H1 (cell line): ENCODE measurements around the gene DLST. TPM values are rescaled to one million over a fixed set of nuclear protein-coding genes. Genes with fewer than 3 reads are reported as not detected.

ENCODE experiments used
- CTCF ChIA-PET: fragments of 300-600 bp; sonication (Branson Sonifier 250); formaldehyde crosslinking; loops from one replicate; lab custom pipeline; 2021; ENCODE audit not compliant: partially characterized antibody; lab: Charles Lee
- POLR2A ChIA-PET: fragments of 300-600 bp; sonication (Branson Sonifier 250); formaldehyde crosslinking; loops from one replicate; lab custom pipeline; 2021; ENCODE audit warnings: inconsistent platforms; ENCODE audit not compliant: partially characterized antibody; lab: Charles Lee
- DNase-seq, 2 experiments: peaks; one replicate each; pipeline versions ENCODE4 v3.0.0 to v3.0.0-alpha.2; 2010 to 2022; ENCODE audit warnings: low spot score in 2 of 2, low read depth in 1 of 2, mixed read lengths in 1 of 2
- FAIRE-seq: peaks from 2 replicates; lab custom pipeline; 2011; peaks lifted over from hg19 to GRCh38; lab: Jason Lieb, UNC
- H2AFZ ChIP-seq: 2 replicates; pipeline ENCODE4 v1.8.1; 2012; ENCODE audit warnings: low read length, inconsistent platforms
- H2AK5ac ChIP-seq: 2 replicates; pipeline ENCODE4 v1.6.1; 2013; ENCODE audit warnings: low read depth, low read length
- H2BK120ac ChIP-seq: replicated peaks from 2 replicates; pipeline ENCODE3; 2013; ENCODE audit warnings: low read depth, low read length, inconsistent platforms
- H2BK12ac ChIP-seq: 2 replicates; pipeline ENCODE4 v1.6.1; 2013; ENCODE audit warnings: low read depth, low read length
- H2BK15ac ChIP-seq: 2 replicates; pipeline ENCODE4 v1.6.1; 2013; ENCODE audit warnings: low read length
- H2BK20ac ChIP-seq: 2 replicates; pipeline ENCODE4 v1.6.1; 2013; ENCODE audit warnings: low read length
- H2BK5ac ChIP-seq: 2 replicates; pipeline ENCODE4 v1.6.1; 2013; ENCODE audit warnings: low read depth, low read length
- H3K14ac ChIP-seq: 2 replicates; pipeline ENCODE4 v1.6.1; 2013; ENCODE audit warnings: inconsistent platforms; ENCODE audit not compliant: insufficient read length
- H3K18ac ChIP-seq: 2 replicates; pipeline ENCODE4 v1.6.1; 2013; ENCODE audit warnings: low read length; ENCODE audit errors: extremely low read depth
- H3K23ac ChIP-seq: 2 replicates; pipeline ENCODE4 v1.6.1; 2013; ENCODE audit warnings: inconsistent platforms; ENCODE audit not compliant: insufficient read length
- H3K23me2 ChIP-seq: 2 replicates; pipeline ENCODE4 v1.6.1; 2013; ENCODE audit warnings: low read depth, low read length
- H3K27ac ChIP-seq: 2 replicates; pipeline ENCODE4 v1.6.1; 2011; ENCODE audit warnings: low read depth, low read length, inconsistent platforms
- H3K27me3 ChIP-seq, 4 experiments: replicated peaks in 1 of 4; 1 replicate in 1 of 4; 2 replicates in 3 of 4; pipeline versions ENCODE4 v1.6.1 to v1.8.1; 2011 to 2013; ENCODE audit warnings: low read length in 3 of 4, mild to moderate bottlenecking in 3 of 4, inconsistent platforms in 2 of 4, mixed read lengths in 2 of 4, moderate library complexity in 1 of 4; ENCODE audit not compliant: control insufficient read depth in 3 of 4, insufficient read depth in 3 of 4; ENCODE audit errors: extremely low read depth in 1 of 4
- H3K36me3 ChIP-seq, 4 experiments: 2 replicates each; pipeline versions ENCODE4 v1.6.1 to v1.8.1; 2011 to 2013; ENCODE audit warnings: mild to moderate bottlenecking in 4 of 4, low read length in 3 of 4, moderate library complexity in 2 of 4, control low read depth in 1 of 4, inconsistent platforms in 1 of 4; ENCODE audit not compliant: insufficient read depth in 4 of 4, control insufficient read depth in 2 of 4
- H3K4ac ChIP-seq: replicated peaks from 2 replicates; pipeline ENCODE3; 2013; ENCODE audit warnings: low read length, low read depth, mixed read lengths, inconsistent platforms; ENCODE audit not compliant: insufficient read length
- H3K4me1 ChIP-seq, 4 experiments: replicated peaks in 1 of 4; 1 replicate in 1 of 4; 2 replicates in 3 of 4; pipeline versions ENCODE4 v1.6.1 to v1.8.1; 2011 to 2013; ENCODE audit warnings: low read length in 3 of 4, inconsistent platforms in 2 of 4, mixed read lengths in 1 of 4; ENCODE audit not compliant: insufficient read depth in 4 of 4, control insufficient read depth in 3 of 4
- H3K4me2 ChIP-seq, 2 experiments: 2 replicates each; pipeline versions ENCODE4 v1.6.1 to v1.8.1; 2011 to 2013; ENCODE audit warnings: low read depth in 2 of 2, low read length in 2 of 2, control low read depth in 1 of 2, inconsistent platforms in 1 of 2, mild to moderate bottlenecking in 1 of 2; ENCODE audit not compliant: insufficient read depth in 1 of 2
- H3K4me3 ChIP-seq, 4 experiments: fragments of 200-600, 300-600 bp in 1 of 4; sonication (generic), shearing (Covaris generic), sonication (Bioruptor Twin) in 1 of 4; 2 replicates each; pipeline versions ENCODE4 v1.5.1 to v1.8.1; 2011 to 2016; ENCODE audit warnings: low read length in 4 of 4, low read depth in 3 of 4, control low read depth in 2 of 4, inconsistent platforms in 2 of 4, mild to moderate bottlenecking in 2 of 4, mixed read lengths in 1 of 4, moderate library complexity in 1 of 4; ENCODE audit not compliant: insufficient read depth in 2 of 4; ENCODE audit errors: extremely low read depth in 1 of 4
- H3K56ac ChIP-seq: replicated peaks from 2 replicates; pipeline ENCODE3; 2013; ENCODE audit warnings: low read depth, mild to moderate bottlenecking, mixed read lengths, low read length, inconsistent platforms; ENCODE audit not compliant: insufficient read length
- H3K79me1 ChIP-seq: 2 replicates; pipeline ENCODE4 v1.6.1; 2013; ENCODE audit warnings: low read depth, low read length, control low read depth
- H3K79me2 ChIP-seq, 2 experiments: 2 replicates each; pipeline versions ENCODE4 v1.6.1 to v1.8.1; 2012 to 2013; ENCODE audit warnings: low read length in 2 of 2, mild to moderate bottlenecking in 2 of 2, inconsistent platforms in 1 of 2; ENCODE audit not compliant: insufficient read depth in 2 of 2, control insufficient read depth in 1 of 2
- H3K9ac ChIP-seq, 4 experiments: replicated peaks in 1 of 4; 1 replicate in 1 of 4; 2 replicates in 3 of 4; pipeline versions ENCODE4 v1.6.1 to v1.8.1; 2011 to 2013; ENCODE audit warnings: low read depth in 3 of 4, low read length in 3 of 4, control low read depth in 2 of 4, mild to moderate bottlenecking in 2 of 4, moderate library complexity in 2 of 4, inconsistent platforms in 1 of 4; ENCODE audit errors: extremely low read depth in 1 of 4
- H3K9me3 ChIP-seq, 2 experiments: 2 replicates each; pipeline versions ENCODE4 v1.6.1 to v1.8.1; 2012 to 2013; ENCODE audit warnings: mild to moderate bottlenecking in 2 of 2, moderate library complexity in 2 of 2, control low read depth in 1 of 2, inconsistent platforms in 1 of 2, low read depth in 1 of 2, low read length in 1 of 2, mixed read lengths in 1 of 2; ENCODE audit not compliant: insufficient read depth in 2 of 2
- H4K20me1 ChIP-seq, 2 experiments: replicated peaks in 1 of 2; 2 replicates each; pipeline versions ENCODE3 to v1.8.1; 2011 to 2013; ENCODE audit warnings: inconsistent platforms in 2 of 2, low read length in 2 of 2, mild to moderate bottlenecking in 1 of 2; ENCODE audit not compliant: insufficient read depth in 2 of 2, control insufficient read depth in 1 of 2
- H4K5ac ChIP-seq: 2 replicates; pipeline ENCODE4 v1.6.1; 2013; ENCODE audit warnings: low read length, low read depth, mixed read lengths, inconsistent platforms; ENCODE audit not compliant: insufficient read length
- H4K8ac ChIP-seq: 2 replicates; pipeline ENCODE4 v1.8.0; 2013; ENCODE audit warnings: mild to moderate bottlenecking, moderate library complexity, low read length, inconsistent platforms; ENCODE audit not compliant: insufficient read depth; ENCODE audit errors: extremely low read depth
- H4K91ac ChIP-seq: replicated peaks from 2 replicates; pipeline ENCODE3; 2013; ENCODE audit warnings: low read length, mixed read lengths, inconsistent platforms; ENCODE audit not compliant: insufficient read length
- BRCA1 ChIP-seq: IDR thresholded peaks from 2 replicates; pipeline ENCODE4 v1.6.1; 2012; ENCODE audit warnings: low read depth, low read length, improper control_type of control experiment
- CTBP2 ChIP-seq: IDR thresholded peaks from 2 replicates; pipeline ENCODE4 v1.7.0; 2011; ENCODE audit warnings: borderline replicate concordance, mild to moderate bottlenecking, moderate library complexity, mixed read lengths, low read length; ENCODE audit not compliant: insufficient read depth, insufficient read length
- EGR1 ChIP-seq: IDR thresholded peaks from 2 replicates; pipeline ENCODE4 v1.6.1; 2011; ENCODE audit warnings: low read depth, low read length, borderline replicate concordance
- HDAC2 ChIP-seq, 2 experiments: fragments of 300-600 bp in 1 of 2; sonication (generic) in 1 of 2; IDR thresholded peaks; 2 replicates each; pipeline ENCODE4 v1.6.1; 2011 to 2012; ENCODE audit warnings: low read depth in 2 of 2, low read length in 2 of 2, mild to moderate bottlenecking in 2 of 2, moderate library complexity in 2 of 2, borderline replicate concordance in 1 of 2, inconsistent platforms in 1 of 2
- HDAC6 ChIP-seq: IDR thresholded peaks from one replicate; pipeline ENCODE4 v1.7.1; 2012; ENCODE audit warnings: low read depth, mild to moderate bottlenecking, inconsistent platforms, low read length, moderate library complexity
- KDM4A ChIP-seq: IDR thresholded peaks from one replicate; pipeline ENCODE4 v1.7.1; 2012; ENCODE audit warnings: low read depth, mild to moderate bottlenecking, moderate library complexity, low read length, inconsistent platforms; ENCODE audit not compliant: severe bottlenecking
- MAX ChIP-seq: IDR thresholded peaks from 2 replicates; pipeline ENCODE4 v1.6.1; 2012; ENCODE audit warnings: inconsistent platforms
- NRF1 ChIP-seq: IDR thresholded peaks from 2 replicates; pipeline ENCODE4 v1.6.1; 2011; ENCODE audit warnings: mild to moderate bottlenecking, low read depth, low read length, improper control_type of control experiment
- RFX5 ChIP-seq: IDR thresholded peaks from 2 replicates; pipeline ENCODE4 v1.6.1; 2011; ENCODE audit warnings: low read depth, low read length, improper control_type of control experiment, borderline replicate concordance
- RXRA ChIP-seq: IDR thresholded peaks from 2 replicates; pipeline ENCODE4 v1.6.1; 2011; ENCODE audit warnings: low read depth, mild to moderate bottlenecking, low read length, moderate library complexity; ENCODE audit not compliant: insufficient read depth
- SIX5 ChIP-seq: IDR thresholded peaks from 2 replicates; pipeline ENCODE4 v1.6.1; 2011; ENCODE audit warnings: mild to moderate bottlenecking, low read depth, low read length
- SRF ChIP-seq: IDR thresholded peaks from 2 replicates; pipeline ENCODE4 v1.6.1; 2011; ENCODE audit warnings: mild to moderate bottlenecking, low read depth, low read length, moderate library complexity
- TAF1 ChIP-seq: IDR thresholded peaks from 2 replicates; pipeline ENCODE4 v1.6.1; 2011; ENCODE audit warnings: mild to moderate bottlenecking, low read depth, low read length
- TCF12 ChIP-seq: IDR thresholded peaks from 2 replicates; pipeline ENCODE4 v1.6.1; 2011; ENCODE audit warnings: low read depth, mild to moderate bottlenecking, low read length
- WGBS, 2 experiments: shearing (Covaris generic) in 1 of 2; methylation state at CpG; one replicate each; pipeline versions ENCODE4 v1.1.6 to v1.1.7; 2013 to 2015; ENCODE audit warnings: low lambda C conversion rate in 2 of 2, mixed read lengths in 2 of 2, inconsistent platforms in 1 of 2, low coverage in 1 of 2, missing lambda C conversion rate in 1 of 2; ENCODE audit not compliant: insufficient replicate concordance in 2 of 2, insufficient coverage in 1 of 2, insufficient read length in 1 of 2; ENCODE audit errors: extremely low coverage in 1 of 2, missing lambda C conversion rate in 1 of 2; 5-methylcytosine and 5-hydroxymethylcytosine counted together
- polyA plus RNA-seq, 7 experiments: library from polyadenylated mRNA; depleted of rRNA in 3 of 7; stranded (reverse) in 5 of 7; unstranded in 2 of 7; fragments of >200 nt in 5 of 7; fragments of 200-250 nt in 2 of 7; gene quantifications; 1 replicate in 5 of 7; 2 replicates in 1 of 7; 4 replicates in 1 of 7; pipeline versions ENCODE4 v1.2.1 to v1.2.3, GENCODE V29; 2011 to 2013; ENCODE audit warnings: missing spikeins in 2 of 7, mixed read lengths in 2 of 7
- total RNA-seq: library from RNA; stranded (reverse); fragmentation: NEBNext Ultra II Directional; extraction: Animal tissue kit (Norgen Biotek cat#: 25700); gene quantifications from 2 replicates; pipeline ENCODE4 v1.2.1, GENCODE V29; 2021

Gene DLST
- total and polyA plus RNA-seq, 2 of the 8 experiments (the other 6 are each of a cell fraction or from before 2014, with no cell fraction given) = 96.5 to 117 TPM

DNA sequence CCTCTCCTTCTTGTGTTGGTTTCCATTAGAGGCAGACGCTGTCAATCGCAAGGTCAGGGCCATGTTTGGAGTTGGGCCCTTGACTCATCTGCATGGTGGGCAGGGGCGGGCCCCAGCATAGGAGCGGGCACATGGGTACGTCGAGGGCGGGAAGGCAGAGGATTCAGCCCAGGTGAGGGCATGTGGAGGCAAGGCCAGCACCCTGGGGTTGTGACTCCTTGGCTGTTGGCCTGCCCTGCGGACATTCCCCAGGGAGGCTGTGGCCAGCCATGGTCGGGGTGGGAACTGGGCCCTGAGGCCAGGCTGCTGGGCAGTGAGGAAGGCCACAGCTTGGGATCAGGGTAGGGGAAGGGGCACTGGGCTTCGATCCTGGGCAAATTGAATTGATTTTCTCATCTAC is 31.1 kb downstream of the DLST start:
- Histone ChIP-seq H3K27ac (no peak overlapping the region), H3K4me2 (no peak overlapping the region), H2BK120ac (no peak overlapping the region), H3K36me3 (no peaks in the 10 kb centered on the region), H3K4me1 (no peaks in the 10 kb centered on the region; a peak in 2 of 7 replicates), H3K23me2 (no peaks in the 10 kb centered on the region), H3K79me2 (no peaks in the 10 kb centered on the region), H4K91ac (no peak overlapping the region), H3K79me1 (no peaks in the 10 kb centered on the region), H3K14ac (no peak overlapping the region), H3K9me3 (no peaks in the 10 kb centered on the region), H3K56ac (no peak overlapping the region), H4K8ac (no peak overlapping the region), H2AK5ac (no peak overlapping the region), H3K27me3 (no peaks in the 10 kb centered on the region), H3K4me3 (no peak overlapping the region), H4K20me1 (peaks cover 0 to 3% of the 10 kb centered on the region in 2 experiments), H3K4ac (no peak overlapping the region), H2AFZ (no peak overlapping the region), H3K18ac (no peak overlapping the region), H4K5ac (no peak overlapping the region), H2BK20ac (no peak overlapping the region), H3K9ac (no peak overlapping the region), H3K23ac (no peak overlapping the region), H2BK12ac (no peak overlapping the region), H2BK15ac (no peak overlapping the region), H2BK5ac (no peak overlapping the region)
- DNase-seq = no peak
- CTCF ChIA-PET = interaction anchor here (1.1 to 24.8 kb wide), 8 partner anchors 9 to 174 kb away, joined by 4 to 509 read pairs (median 8); partner anchors contain the start of gene RPS6KL1
- WGBS, 2 experiments = 95% methylated on average over 10 of the region's 10 CpGs; no CpG with 5 or more reads in 1 of the 2 experiments
- FAIRE-seq = no peak
- POLR2A ChIA-PET = no interaction called here
- TF ChIP-seq CTBP2 (no peak), BRCA1 (no peak), MAX (no peak), KDM4A (no peak), SIX5 (no peak), HDAC6 (no peak), TCF12 (no peak), NRF1 (no peak), RXRA (no peak), EGR1 (no peak), TAF1 (no peak), RFX5 (no peak), HDAC2 (IDR thresholded peaks at IDR 0.05; ENCODE audit: borderline replicate concordance in 1 of 2, low read depth in 2 of 2, low read length in 2 of 2) (no peak), SRF (no peak)
